Panc1 (cell line): ENCODE data around the gene PICALM. TPM values are rescaled to one million over a fixed set of nuclear protein-coding genes. Genes with fewer than 3 reads are reported as not detected.
A peak's percentile ranks its signal among the peaks of the same experiment; 100 is the strongest.
"Not testable (repeated sequence)": the region's sequence is repeated elsewhere in the genome, so short reads cannot be mapped to it uniquely, and the experiment has no call there.

Experiments
- ATAC-seq: fragments of 200-7000 bp; cut with Tn5 transposase; 2 replicates; pipeline ENCODE4 v1.9.1; 2020; ENCODE audit warnings: mild to moderate bottlenecking, moderate library complexity
- BruUV-seq: library from RNA; stranded (reverse); fragments of 400-500 nt; replicated peaks from 2 replicates; lab custom pipeline; 2021; lab: Mats Ljungman, UMichigan
- CTCF ChIA-PET: fragments of 300-600 bp; sonication (Branson Sonifier 250); formaldehyde crosslinking; loops from one replicate; lab custom pipeline; 2022; ENCODE audit warnings: antibody characterized with exemption; lab: Charles Lee
- POLR2A ChIA-PET: fragments of 300-600 bp; sonication (Branson Sonifier 250); formaldehyde crosslinking; loops from one replicate; lab custom pipeline; 2022; ENCODE audit warnings: antibody characterized with exemption; lab: Charles Lee
- DNase-seq: peaks from one replicate; pipeline ENCODE4 v3.0.0-alpha.2; 2010; ENCODE audit warnings: low read depth, low spot score
- H3K27ac ChIP-seq: 2 replicates; pipeline ENCODE4 v1.5.1; 2011; ENCODE audit warnings: mild to moderate bottlenecking, low read length, inconsistent platforms
- H3K27me3 ChIP-seq: fragments of 200-500 bp; sonication (Bioruptor generic); 2 replicates; pipeline ENCODE4 v1.6.0; 2014; ENCODE audit warnings: low read length, inconsistent platforms; ENCODE audit not compliant: control insufficient read depth, insufficient read depth
- H3K36me3 ChIP-seq: fragments of 200-500 bp; sonication (Bioruptor generic); 2 replicates; pipeline ENCODE4 v1.5.1; 2014; ENCODE audit warnings: inconsistent platforms, mild to moderate bottlenecking, low read length, moderate library complexity; ENCODE audit not compliant: control insufficient read depth, insufficient read depth
- H3K4me1 ChIP-seq: 2 replicates; pipeline ENCODE4 v1.5.1; 2011; ENCODE audit warnings: inconsistent platforms, mild to moderate bottlenecking, low read length, moderate library complexity; ENCODE audit not compliant: control insufficient read depth, insufficient read depth
- H3K4me3 ChIP-seq, 2 experiments: 2 replicates each; pipeline ENCODE4 v1.5.1; 2011 to 2012; ENCODE audit warnings: low read depth in 2 of 2, low read length in 2 of 2, mild to moderate bottlenecking in 2 of 2, inconsistent platforms in 1 of 2, moderate library complexity in 1 of 2
- H3K9me3 ChIP-seq: fragments of 200-500 bp; sonication (Bioruptor generic); 2 replicates; pipeline ENCODE4 v1.5.1; 2014; ENCODE audit warnings: low read depth, mild to moderate bottlenecking, inconsistent platforms, low read length, moderate library complexity; ENCODE audit not compliant: control insufficient read depth, insufficient read depth
- CTCF ChIP-seq: fragments of 450-650 bp; IDR thresholded peaks from 2 replicates; pipeline ENCODE4 v1.5.1; 2017; ENCODE audit warnings: mild to moderate bottlenecking
- POLR2AphosphoS5 ChIP-seq: IDR thresholded peaks from 2 replicates; pipeline ENCODE4 v1.6.1; 2012; ENCODE audit warnings: mild to moderate bottlenecking, low read depth, low read length, moderate library complexity
- REST ChIP-seq, 2 experiments: IDR thresholded peaks; 2 replicates each; pipeline ENCODE4 v1.6.1; 2011 to 2012; ENCODE audit warnings: low read depth in 2 of 2, control low read depth in 1 of 2, low read length in 1 of 2, mild to moderate bottlenecking in 1 of 2, moderate library complexity in 1 of 2; ENCODE audit not compliant: insufficient read depth in 1 of 2
- SIN3A ChIP-seq: IDR thresholded peaks from 2 replicates; pipeline ENCODE4 v1.6.1; 2012; ENCODE audit warnings: low read depth, mild to moderate bottlenecking, low read length, moderate library complexity, borderline replicate concordance; ENCODE audit not compliant: insufficient read depth
- TCF7L2 ChIP-seq: IDR thresholded peaks from 2 replicates; pipeline ENCODE4 v1.6.1; 2011; ENCODE audit warnings: mild to moderate bottlenecking, low read depth, low read length, inconsistent platforms
- in situ Hi-C: cut with HindIII; loops from 2 replicates; pipeline ENCODE4 v1.10.0; 2016; ENCODE audit warnings: low sequenced_read_pairs, low pct_unique_long_range_greater_than_20kb
- intact Hi-C: fragments of 100-400 bp; cut with micrococcal nuclease; formaldehyde crosslinking; loops from one replicate; pipeline ENCODE4 v1.10.0; 2022; ENCODE audit not compliant: unreplicated experiment
- total RNA-seq: library from RNA; stranded (reverse); gene quantifications from one replicate; pipeline ENCODE4 v1.2.1, GENCODE V29; 2021; ENCODE audit not compliant: unreplicated experiment

Gene PICALM
- total RNA-seq, 1 experiment from 2014 or later = 153 TPM

- no peak overlapping the region for H3K4me3 ChIP-seq
- H3K27ac ChIP-seq = no peak overlapping the region
- H3K4me1 ChIP-seq = no peaks in the 10 kb centered on the region
- in situ Hi-C loops = no loop called here
- ATAC-seq = no peak
- ChIA-PET POLR2A (interaction anchor here (0.5 kb wide), 1 partner anchor 63 kb away, joined by 4 read pairs; no protein-coding TSS in a partner anchor), CTCF (interaction anchor here (0.5 kb wide), 1 partner anchor 243 kb away, joined by 3 read pairs; no protein-coding TSS in a partner anchor)
- intact Hi-C loops = no loop called here
- no TSS peak for BruUV-seq
- H3K36me3 ChIP-seq = no peaks in the 10 kb centered on the region
- no peak for DNase-seq
- H3K9me3 ChIP-seq = no peaks in the 10 kb centered on the region
- H3K27me3 ChIP-seq = no peaks in the 10 kb centered on the region
- no peak for TF ChIP-seq POLR2AphosphoS5
- TF ChIP-seq REST (IDR thresholded peaks at IDR 0.05; ENCODE audit: insufficient read depth in 1 of 2, low read depth in 2 of 2, low read length in 1 of 2) = no peak
- TF ChIP-seq CTCF = no peak
- TF ChIP-seq SIN3A = no peak
These were observed 22.2 kb upstream of the PICALM start for GRCh38 chr11:86091086-86091485.

GRCh38 chr11:86089659-86090058 is 20.8 kb upstream of the PICALM start:
- no peaks in the 10 kb centered on the region for H3K27me3 ChIP-seq
- no peaks in the 10 kb centered on the region for H3K9me3 ChIP-seq
- DNase-seq (no peak), ATAC-seq (peak; percentile 67)
- H3K4me3 ChIP-seq = no peak overlapping the region
- intact Hi-C loops = no loop called here
- TF ChIP-seq POLR2AphosphoS5 = no peak
- TF ChIP-seq TCF7L2 = no peak
- TF ChIP-seq CTCF = no peak
- TF ChIP-seq SIN3A = no peak
- no peak for TF ChIP-seq REST (IDR thresholded peaks at IDR 0.05; ENCODE audit: insufficient read depth in 1 of 2, low read depth in 2 of 2, low read length in 1 of 2)
- in situ Hi-C loops = no loop called here
- H3K36me3 ChIP-seq = no peaks in the 10 kb centered on the region
- no peaks in the 10 kb centered on the region for H3K4me1 ChIP-seq
- ChIA-PET POLR2A (no interaction called here), CTCF (no interaction called here)
- H3K27ac ChIP-seq = no peak overlapping the region
- no TSS peak for BruUV-seq

- H3K36me3 ChIP-seq, H3K27me3 ChIP-seq, intact Hi-C loops, in situ Hi-C loops, H3K4me3 ChIP-seq, H3K4me1 ChIP-seq, POLR2A ChIA-PET, H3K27ac ChIP-seq, BruUV-seq, ATAC-seq, H3K9me3 ChIP-seq, DNase-seq: not testable (repeated sequence)
- CTCF ChIA-PET = interaction anchor here (0.7 kb wide), 1 partner anchor 68 kb away, joined by 5 read pairs; no protein-coding TSS in a partner anchor
These were observed 18.8 kb upstream of the PICALM start for GRCh38 chr11:86087688-86088087.
